GM18861 (cell line): ENCODE data around the gene ARHGAP30.
"Not testable (repeated sequence)": the region's sequence is repeated elsewhere in the genome, so short reads cannot be mapped to it uniquely, and the experiment has no call there.

Source experiments
- ATAC-seq: cut with Tn5 transposase; IDR thresholded peaks from one replicate; pipeline ENCODE4 v1.9.1; 2021; ENCODE audit not compliant: unreplicated experiment

The ARHGAP30 gene

DNA sequence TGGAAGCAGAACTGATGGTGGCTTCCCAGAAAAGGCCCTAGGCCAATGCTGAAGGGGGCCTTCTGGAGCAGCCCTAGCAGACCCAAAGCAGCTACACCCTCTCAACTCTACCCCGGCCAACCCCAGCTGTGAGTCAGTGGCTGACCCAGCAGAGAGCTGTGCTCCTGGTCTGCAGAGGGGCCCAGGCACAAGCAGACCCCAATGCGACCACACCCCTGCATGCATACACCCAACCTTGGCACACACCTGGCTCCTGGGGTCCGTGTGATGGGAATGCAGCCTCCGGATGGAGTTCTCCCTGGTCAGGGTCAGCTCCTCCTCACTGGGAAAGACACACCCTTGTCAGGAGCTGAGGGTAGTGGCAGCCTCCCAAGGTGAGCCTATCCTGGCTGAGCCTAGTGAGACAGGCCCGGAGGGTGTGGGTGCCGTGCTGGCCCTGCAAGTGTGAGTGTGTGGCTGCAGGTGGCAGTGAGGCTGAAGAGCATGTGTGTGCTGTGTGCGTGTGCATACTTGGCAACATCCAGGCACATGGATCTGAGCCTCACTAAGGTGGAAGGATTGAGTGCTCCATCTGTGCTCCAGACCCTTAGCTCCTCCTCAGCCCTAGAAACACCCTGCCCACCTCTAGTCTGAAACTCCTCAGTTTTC lies 3.9 kb upstream of the ARHGAP30 start:
- ATAC-seq, result no peak

DNA sequence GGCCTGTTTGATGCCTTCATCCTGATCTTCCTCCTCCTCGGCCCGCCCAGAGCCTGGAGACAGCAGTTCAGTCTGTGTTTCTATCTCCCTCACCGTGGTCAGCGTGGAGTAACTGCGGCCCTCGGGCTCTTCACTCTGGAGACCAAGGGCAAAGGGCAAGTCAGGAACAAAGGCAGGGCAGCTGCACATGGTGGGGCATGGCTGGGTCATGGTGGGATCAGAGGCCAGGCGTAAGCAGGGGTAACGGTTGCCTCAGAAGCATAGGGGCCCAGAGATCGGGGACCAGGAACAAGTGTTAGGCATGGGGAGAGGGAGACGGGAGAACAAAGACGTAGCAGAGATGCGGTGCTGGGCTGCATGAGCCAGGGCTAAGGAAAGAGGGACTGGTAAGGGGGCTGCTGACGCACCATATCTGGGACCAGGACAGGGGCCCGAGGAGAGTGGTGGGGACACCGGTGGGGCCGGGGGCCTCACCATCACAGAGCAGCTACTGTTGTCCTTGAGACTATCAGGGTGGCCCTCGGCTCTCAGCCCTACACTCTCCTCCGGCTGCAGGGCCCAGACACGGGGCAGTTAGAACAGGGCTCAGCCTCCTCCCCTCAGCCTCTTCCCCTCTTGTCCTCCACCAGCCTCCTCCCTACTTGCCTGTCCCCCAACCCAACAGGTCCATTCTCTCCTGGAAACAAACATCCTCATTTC lies 3.2 kb upstream of the ARHGAP30 start:
- ATAC-seq, result no peak

DNA sequence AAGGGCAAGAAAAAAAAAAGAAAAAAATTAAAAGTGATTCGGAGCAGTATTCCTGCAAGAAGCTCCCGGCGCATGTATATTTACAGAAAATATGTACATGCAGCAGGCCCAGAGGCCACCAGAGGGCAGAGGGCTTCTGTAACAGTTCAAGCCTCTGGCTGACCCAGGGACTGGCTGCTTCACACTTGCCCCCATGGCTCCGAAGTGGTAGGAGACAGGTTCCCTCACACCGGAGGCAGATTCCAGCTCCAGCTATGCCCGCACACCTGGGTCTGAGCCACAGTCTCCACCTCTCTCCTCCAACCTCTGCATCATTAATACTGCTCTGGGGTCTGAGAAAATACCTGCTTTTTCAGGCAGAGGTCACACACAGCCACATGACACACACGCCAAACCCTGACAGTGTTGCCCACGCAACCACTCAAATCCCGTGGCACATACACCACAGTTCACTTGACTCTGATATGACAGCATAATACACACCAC lies 2.2 kb upstream of the ARHGAP30 start:
- ATAC-seq, result no peak

DNA sequence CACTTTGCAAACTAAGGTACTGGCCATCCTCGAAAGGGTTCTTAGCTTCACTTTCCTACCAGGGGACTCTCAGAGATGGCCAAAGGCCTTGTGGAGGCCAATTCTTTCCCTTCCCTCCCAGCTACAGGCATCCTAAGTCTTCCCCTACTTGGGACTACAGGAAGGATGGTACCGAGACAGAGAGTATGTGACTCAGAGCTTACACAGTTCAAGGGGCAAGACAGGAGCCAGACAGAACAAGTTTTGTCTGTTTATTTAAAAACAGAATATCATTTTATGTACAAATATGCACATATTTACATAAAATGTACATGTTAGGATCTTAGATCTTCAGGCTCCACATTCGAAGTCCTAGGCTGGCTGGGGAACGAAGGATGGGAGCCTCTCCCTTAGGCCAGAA lies 1.1 kb upstream of the ARHGAP30 start:
- no peak for ATAC-seq

DNA sequence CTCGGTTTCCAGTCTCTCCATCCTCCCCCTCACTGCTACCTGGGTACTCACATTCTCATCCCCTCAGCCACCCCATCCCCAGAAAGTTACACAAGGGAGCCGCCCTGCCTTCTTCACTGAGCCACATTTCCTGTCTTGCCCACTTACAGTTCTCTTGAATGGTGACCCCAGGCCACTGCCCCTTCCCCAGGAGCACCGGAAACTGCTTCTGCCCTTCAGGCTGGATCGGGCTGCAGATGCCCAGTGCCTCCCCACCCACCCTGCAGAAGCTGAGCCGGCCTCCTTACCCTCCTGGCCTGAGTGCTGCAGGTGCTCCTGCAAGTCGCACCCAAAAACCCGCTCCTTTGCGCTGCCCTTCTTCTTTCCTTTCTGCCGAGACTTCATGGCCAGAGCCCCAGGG lies 450 bp downstream of the ARHGAP30 start:
- ATAC-seq, result no peak

DNA sequence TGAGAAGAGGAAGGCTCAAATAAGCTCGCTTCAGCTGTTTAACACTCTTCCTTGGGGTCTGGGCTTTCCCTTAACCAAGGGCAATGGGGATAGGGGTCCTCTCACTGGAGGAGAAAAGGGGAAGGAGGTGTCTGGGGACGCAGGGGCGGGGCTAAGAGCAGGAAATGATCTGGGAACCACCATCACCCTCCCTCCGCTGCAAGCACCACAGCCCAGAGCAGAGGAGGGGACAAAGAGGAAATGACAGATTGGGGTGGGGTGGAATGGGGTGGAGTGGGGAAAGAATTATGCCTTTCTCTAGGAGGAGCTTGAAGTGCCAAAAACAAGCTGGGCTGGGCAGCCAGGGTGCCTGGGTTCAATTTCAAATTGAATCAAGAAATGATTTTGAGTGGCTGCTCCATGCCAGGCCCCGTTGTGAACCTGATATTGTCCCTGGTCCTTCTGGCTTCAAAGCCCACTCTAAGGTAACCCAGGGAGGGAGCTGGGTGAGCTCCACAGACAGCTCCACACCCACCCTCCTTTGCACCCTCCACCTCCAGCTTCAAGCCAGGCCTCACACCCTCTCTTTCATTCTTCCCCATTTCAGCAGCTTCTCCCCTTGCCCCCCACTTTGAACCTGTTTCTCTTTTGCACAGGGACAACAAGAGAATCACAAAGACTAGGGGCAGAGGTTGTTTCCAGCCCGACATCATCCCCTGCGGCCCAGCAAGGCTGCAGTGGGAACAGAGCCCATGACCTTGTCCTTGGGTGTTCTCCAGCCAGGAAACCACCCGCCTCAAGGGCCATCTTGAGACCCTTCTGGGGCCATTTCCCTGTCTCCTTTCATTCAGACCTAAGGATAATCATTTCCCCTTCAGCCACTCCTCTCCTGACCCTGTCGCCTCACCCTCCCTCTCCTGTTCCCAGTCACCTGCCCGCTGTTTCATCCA lies 1.1 kb downstream of the ARHGAP30 start:
- ATAC-seq, result peak; percentile 36

DNA sequence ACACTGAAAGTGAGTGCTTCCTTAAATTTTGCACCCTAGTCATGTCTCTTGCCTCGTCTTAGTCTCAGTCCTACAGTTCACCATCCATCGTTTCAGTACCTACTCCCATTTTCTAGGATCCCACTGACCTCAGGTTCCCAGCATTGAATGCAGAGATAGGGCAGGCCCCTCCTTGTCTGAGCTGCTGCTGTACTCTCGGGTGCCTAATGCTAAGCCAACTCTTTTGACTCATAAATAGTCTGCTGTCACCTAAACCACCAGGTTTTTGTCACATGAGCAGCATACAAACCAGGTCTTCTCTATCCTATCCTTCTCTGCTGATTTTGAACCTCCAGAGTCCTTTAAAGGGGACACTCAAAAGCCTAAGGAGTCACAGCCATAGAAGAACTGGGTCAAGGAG lies 3.0 kb downstream of the ARHGAP30 start:
- no peak for ATAC-seq

DNA sequence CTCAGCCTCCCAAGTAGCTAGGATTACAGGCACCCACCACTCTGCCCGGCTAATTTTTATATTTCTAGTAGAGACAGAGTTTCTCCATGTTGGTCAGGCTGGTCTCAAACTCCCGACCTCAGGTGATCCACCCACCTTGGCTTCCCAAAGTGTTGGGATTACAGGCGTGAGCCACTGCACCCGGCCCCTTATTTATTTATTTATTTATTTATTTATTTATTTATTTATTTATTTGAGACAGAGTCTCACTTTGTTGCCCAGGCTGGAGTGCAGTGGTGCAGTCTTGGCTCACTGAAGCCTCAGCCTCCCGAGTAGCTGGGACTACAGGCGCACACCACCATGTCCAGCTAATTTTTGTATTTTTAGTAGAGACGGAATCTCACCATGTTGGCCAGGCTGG lies 4.0 kb downstream of the ARHGAP30 start:
- ATAC-seq, result not testable (repeated sequence)

DNA sequence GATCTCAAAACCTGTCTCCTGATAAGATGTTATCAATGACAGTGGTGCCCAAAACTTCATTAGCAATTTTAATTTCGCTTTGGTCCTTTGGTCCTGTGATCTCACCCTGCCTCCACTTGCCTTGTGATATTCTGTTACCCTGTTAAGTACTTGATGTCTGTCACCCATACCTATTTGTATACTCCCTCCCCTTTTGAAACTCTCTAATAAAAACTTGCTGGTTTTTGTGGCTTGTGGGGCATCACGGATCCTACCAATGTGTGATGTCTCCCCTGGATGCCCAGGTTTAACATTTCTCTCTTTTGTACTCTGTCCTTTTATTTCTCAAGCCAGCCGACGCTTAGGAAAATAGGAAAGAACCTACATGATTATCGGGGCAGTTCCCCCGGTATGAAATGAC lies 5.8 kb downstream of the ARHGAP30 start:
- not testable (repeated sequence) for ATAC-seq

DNA sequence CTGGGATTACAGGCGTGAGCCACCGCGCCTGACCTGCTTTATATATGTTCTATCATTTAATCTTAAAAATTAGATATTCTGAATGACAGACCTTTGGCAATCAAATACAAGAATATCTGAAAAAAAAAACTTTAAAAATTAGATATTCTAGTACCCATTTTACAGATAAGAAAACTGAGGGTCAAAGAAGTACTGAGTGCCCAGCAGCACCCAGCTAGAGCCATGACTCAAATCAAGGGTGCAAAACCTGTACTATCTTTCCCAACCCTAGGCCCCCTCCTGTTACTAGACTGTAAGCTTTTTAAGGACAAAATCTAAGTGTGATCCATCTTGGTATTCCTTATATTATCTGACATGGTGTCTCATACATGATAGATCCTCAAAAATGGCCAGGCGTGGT lies 8.3 kb downstream of the ARHGAP30 start:
- ATAC-seq, result no peak

DNA sequence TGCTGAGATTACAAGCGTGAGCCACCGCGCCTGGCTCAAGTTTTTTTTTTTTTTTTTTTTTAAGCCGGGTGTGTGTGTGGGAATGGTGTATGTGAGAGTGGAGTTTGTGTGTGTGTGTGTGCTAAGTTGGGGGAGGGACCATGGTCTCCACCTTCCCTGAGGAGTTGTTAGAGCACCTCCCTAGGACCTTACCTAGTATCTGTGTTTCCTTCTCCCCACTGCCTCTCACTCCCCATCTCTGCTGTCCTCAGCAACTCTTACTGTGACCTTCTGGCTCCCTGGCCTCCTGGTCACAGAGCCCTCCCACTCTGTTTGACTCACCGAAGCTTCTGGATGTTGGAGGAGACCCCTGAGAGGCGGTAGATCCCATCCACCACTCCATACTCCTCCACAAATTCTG lies 10.4 kb downstream of the ARHGAP30 start:
- ATAC-seq, result no peak

DNA sequence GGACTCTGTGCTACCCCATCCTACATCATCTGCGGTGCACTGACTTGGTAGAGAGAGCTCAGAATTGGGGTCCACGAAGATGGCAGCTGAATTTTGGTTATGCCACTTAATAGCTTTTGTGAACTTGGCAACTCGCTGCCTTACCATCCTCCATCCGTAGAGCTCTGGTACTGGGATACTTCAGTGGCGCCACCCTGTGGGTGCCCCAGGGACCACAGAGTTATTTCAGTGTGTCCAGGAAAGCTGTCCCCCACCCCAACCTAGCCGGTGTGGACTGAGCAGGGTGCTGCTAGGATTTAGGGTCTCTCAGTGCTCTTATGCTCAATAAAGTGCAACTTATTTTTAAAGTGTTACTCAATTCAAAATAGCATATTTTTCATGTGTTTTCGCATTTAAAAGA lies 14.9 kb downstream of the ARHGAP30 start:
- no peak for ATAC-seq

DNA sequence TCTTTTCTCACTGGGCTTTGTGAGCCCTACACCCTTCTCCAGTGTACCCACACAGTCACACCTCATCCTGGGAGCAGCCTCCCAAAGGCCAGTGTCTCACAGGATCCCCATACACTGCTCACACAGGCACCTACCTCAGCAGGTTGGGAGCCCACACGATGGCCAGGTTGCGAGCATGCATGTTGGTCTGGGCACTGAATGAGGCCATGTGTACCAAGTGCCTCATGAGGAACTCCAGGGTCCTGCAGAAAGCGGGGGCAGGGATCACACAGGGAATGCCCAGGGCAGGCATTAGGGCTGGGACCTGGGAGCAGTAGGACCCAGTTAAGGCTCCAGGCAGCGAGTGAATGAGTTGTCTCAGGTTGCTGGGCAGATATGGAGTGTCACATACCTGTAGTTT lies 15.5 kb downstream of the ARHGAP30 start:
- ATAC-seq, result no peak

DNA sequence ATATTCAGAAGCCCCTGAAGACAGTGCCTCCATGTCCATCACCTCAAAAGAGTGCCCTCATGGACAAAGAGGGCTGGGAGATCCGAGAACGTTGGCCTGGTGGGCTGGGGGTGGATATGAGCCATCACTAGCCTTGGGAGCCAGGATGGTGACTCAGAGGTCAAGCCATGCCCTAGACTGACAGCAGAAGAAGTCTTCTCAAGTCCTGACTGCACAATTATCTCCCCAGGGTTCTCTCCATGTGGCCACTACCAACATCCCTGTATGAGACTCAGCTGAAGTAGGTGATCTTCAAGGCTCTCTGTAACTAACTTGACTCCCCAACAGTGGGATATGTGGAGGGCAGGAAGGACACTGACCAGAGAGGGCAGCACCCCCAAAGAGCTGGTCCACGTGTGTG lies 16.8 kb downstream of the ARHGAP30 start:
- ATAC-seq, result no peak

DNA sequence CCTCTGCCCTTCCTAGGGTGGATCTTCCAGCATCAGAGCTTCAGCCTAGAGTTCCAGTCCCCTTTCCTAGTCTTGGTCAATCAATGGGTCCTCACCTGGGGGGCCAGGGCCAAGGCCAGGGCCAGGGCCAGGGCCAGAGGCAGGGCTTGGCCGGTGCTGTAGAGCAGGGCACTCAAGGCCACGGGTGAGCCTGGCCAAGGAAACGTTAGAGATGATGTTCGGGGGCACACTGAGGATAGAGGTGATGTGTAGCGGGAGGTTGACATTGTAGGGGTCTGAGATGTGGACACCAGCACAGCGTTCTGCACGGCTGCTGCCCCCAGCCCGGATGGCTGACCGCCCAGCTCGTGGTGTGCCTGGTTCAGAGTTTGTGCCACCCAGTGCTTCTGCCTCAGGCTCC lies 18.5 kb downstream of the ARHGAP30 start:
- ATAC-seq, result no peak

DNA sequence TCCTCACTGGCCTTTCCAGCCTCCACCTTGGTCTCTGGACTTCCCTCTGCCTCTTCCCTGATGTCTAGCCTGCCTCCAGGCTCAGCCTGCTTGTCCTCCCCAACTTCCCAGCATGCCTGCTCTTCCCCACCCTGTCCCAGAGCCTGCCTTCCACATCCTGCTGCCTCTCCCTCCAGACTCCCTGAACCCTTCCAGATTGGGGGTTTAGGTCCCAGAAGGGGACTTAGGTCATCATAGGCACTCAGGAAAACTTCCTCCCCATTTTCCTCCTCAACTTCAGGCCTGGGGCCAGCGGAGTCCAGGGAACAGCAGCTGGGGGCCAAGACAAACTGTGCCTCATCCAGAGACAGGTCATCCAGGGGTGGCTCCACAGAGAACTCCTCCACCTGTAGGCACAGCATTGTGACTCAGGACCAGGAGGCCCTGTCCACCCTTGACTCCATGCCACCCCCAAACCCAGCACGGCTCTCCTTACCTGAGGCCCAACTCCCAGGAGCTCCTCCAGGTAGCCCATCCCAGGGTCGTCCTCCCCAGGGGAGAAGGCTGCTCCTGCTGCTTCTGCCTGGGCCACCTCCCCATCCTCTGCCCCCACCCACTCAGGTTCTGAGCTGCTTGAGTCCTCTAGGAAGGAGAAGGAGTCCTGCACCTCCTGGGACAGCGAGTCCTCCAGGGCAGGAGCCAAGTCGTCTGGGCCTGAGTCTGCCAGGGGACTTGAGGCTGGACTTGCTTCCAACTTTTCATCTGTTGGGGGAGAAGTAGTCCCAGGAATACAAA lies 20.6 kb downstream of the ARHGAP30 start:
- no peak for ATAC-seq

DNA sequence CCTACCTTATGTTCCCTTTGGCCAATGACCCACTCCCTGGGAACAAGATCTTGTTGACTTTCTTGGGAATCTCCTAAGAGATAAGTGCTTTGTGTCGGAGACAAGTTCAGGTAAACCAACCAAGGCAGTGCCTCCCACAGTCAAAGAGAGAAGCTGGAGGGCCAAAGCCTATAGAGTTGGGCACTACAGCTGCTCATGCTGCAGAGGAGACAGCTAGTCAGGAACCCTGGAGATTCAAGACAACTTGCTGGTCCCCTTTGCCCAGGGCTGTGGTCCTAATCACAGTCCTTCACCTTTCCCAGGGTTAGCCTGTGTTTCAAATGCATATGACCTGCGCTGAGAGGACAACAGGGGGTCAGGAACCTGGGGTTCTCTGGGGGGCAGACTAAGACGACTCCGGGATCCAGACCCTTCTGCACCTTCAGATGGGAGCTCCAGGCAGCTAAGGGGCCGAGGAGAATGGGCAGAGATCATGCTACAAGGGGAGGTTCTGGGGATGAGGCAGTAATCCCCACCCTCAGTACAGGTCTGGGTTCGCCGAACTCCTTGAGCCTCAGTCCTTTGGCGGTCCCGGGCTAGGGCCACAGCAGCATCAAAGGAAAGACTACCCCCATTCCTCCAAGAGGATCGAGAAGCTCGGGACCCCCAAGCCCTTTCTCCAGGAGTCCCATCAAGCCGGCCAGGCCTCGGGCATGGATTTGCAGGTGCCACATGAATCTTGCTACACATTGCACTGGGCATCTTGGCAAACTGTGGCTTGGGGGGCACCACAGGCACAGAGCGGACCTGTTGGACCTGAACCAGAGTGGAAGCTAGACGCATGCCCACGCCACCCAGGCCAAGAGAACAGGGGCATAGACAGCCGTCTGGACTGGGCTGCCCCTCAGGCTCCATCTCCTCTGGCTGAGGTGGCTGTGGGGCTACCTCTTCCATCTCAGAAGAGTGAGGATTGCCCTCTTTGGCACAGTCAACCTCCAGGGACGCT lies 22.0 kb downstream of the ARHGAP30 start:
- ATAC-seq, result no peak

DNA sequence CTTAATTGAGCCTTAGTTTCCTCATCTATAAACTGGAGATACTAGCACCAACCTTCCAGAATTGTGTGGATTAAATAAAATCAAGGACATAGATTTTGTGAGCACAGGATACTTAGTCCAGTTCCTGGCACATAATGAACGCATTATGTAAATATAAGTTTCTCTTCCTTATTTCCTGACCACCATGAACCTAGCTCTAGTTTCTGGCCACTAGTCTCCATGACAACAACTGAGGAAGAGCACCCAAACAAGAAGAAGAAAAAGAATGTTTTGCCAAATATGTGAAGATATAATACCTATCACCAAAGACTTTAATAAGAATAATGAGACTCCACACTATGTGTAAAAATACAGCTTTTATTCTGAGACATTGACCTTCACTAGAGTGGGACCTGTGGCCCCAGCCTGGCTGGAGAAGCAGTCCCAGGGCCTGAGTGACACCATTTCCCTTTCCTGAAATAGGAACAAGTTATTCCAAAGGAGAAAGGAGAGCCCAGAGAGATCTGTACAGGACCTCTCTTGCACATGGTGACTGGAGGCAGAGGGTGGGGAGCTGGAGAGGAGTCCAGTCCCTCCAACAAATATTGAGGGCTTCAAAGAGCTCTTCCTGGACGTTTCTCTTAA lies 23.0 kb downstream of the ARHGAP30 start:
- ATAC-seq, result no peak
